ENCODE measurements around the gene HOXA1. TPM values are rescaled to one million over a fixed set of nuclear protein-coding genes. Genes with fewer than 3 reads are reported as not detected.

The HOXA1 gene
- polyA plus RNA-seq, 1 experiment = 2.9 TPM

- DNase-seq (ENCODE audit: low read depth, low spot score) = no peak
- Histone ChIP-seq H3K4me3 (ENCODE audit: low read depth, low read length) (peak overlapping the region; percentile 54), H3K27me3 (ENCODE audit: control insufficient read depth, insufficient read depth, low read length) (no peaks in the 10 kb centered on the region), H3K27ac (ENCODE audit: low read depth, low read length) (peak overlapping the region; percentile 95), H3K9me3 (ENCODE audit: control insufficient read depth, insufficient read depth, low read length) (no peaks in the 10 kb centered on the region)
- CTCF ChIA-PET = interaction anchor here (0.6 to 3.8 kb wide), 8 partner anchors 10 to 385 kb away, joined by 3 to 18 read pairs (median 6); no protein-coding TSS in a partner anchor
- POLR2A ChIA-PET = interaction anchor here (0.6 to 2.0 kb wide), 9 partner anchors 10 to 914 kb away, joined by 3 to 21 read pairs (median 7); no protein-coding TSS in a partner anchor
- TF ChIP-seq, protein P1, sequence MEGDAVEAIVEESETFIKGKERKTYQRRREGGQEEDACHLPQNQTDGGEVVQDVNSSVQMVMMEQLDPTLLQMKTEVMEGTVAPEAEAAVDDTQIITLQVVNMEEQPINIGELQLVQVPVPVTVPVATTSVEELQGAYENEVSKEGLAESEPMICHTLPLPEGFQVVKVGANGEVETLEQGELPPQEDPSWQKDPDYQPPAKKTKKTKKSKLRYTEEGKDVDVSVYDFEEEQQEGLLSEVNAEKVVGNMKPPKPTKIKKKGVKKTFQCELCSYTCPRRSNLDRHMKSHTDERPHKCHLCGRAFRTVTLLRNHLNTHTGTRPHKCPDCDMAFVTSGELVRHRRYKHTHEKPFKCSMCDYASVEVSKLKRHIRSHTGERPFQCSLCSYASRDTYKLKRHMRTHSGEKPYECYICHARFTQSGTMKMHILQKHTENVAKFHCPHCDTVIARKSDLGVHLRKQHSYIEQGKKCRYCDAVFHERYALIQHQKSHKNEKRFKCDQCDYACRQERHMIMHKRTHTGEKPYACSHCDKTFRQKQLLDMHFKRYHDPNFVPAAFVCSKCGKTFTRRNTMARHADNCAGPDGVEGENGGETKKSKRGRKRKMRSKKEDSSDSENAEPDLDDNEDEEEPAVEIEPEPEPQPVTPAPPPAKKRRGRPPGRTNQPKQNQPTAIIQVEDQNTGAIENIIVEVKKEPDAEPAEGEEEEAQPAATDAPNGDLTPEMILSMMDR (IDR thresholded peaks at IDR 0.05; ENCODE audit: low read depth, low read length) = no peak
Measured at GRCh38 chr7:27108390-27109127, 12.8 kb upstream of the HOXA1 start.

DNA sequence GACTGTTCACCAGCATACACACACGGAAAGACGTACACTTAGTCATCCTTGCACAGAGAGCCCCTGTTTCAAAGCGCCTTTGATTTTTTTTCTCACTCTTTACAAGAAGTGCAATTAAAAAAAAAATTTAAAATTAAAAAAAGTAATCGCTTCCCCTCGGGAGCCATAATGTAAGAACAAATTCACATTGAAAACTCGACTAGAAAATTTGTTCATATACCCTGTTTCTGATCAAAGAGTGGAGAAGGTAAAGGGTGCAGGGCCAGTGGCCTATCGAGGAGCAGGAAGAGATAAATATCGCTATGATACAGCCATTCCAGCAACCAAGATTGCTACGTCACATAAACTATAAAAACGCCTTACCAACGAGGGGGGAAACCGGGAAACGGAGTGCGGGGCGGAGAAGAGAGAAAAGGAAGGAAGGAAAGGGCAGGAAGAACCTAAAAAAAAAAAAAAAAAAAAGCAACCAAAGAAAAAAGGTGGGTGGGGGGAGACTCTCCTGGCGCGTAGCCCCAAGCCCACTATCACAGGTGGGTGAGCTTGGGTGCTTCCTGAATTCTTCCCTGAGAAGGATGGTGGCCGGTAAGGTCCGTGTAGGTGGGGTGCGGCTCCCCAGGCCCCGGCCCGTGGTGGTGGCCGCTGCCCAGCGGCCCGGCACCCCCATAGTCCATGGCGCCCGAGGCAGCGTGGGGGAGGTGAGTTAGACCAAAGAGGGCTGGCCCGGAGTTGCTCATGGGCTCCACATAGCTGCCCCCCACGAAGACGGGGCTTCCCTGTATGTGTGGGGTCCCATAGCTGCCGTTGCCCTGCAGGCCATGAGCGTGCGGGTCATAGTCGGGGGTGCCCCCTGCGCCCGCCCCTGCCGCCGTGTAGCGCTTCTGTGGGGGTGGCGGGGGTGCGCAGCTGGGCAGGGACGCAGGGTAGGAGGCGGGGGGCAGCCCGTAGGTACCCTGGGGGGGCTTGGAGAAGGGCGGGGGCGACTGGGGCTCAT, 11.9 kb upstream of the HOXA1 start:
- H3K27ac ChIP-seq (ENCODE audit: low read depth, low read length) = peak overlapping the region; percentile 95
- no peak for DNase-seq (ENCODE audit: low read depth, low spot score)
- H3K27me3 ChIP-seq (ENCODE audit: control insufficient read depth, insufficient read depth, low read length) = no peaks in the 10 kb centered on the region
- TF ChIP-seq, protein P1 (IDR thresholded peaks at IDR 0.05; ENCODE audit: low read depth, low read length) = no peak
- no peaks in the 10 kb centered on the region for H3K9me3 ChIP-seq (ENCODE audit: control insufficient read depth, insufficient read depth, low read length)
- peak overlapping the region; percentile 54 for H3K4me3 ChIP-seq (ENCODE audit: low read depth, low read length)
- ChIA-PET POLR2A (interaction anchor here (1.2 to 3.3 kb wide), 8 partner anchors 9 to 37 kb away, joined by 4 to 21 read pairs (median 12); partner anchors contain the start of gene HOXA5), CTCF (interaction anchor here (0.6 to 3.8 kb wide), 5 partner anchors 11 to 385 kb away, joined by 3 to 18 read pairs (median 7); no protein-coding TSS in a partner anchor)

DNA sequence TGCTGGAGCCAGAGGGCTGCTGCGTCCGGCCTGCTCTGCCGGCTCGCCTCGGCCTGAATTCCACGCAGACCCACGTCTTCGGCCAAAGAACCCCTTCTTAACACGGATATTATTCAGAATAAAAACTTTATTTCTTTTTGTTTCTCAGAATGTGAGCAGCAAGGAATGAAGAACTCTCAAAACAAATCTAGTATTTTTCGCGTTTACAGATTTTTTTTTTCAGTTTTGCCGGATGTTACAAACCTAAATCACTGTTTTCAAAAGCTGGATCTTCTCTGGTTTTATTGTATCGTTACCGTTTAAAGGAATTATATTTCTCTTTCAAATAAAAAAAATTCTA, 11.1 kb upstream of the HOXA1 start:
- Histone ChIP-seq H3K9me3 (ENCODE audit: control insufficient read depth, insufficient read depth, low read length) (no peaks in the 10 kb centered on the region), H3K27ac (ENCODE audit: low read depth, low read length) (peak overlapping the region; percentile 89), H3K4me3 (ENCODE audit: low read depth, low read length) (peak overlapping the region; percentile 52), H3K27me3 (ENCODE audit: control insufficient read depth, insufficient read depth, low read length) (no peaks in the 10 kb centered on the region)
- DNase-seq (ENCODE audit: low read depth, low spot score) = no peak
- POLR2A ChIA-PET = interaction anchor here (1.1 to 3.3 kb wide), 6 partner anchors 10 to 37 kb away, joined by 3 to 21 read pairs (median 8); partner anchors contain the start of gene HOXA5
- TF ChIP-seq, protein P1 (IDR thresholded peaks at IDR 0.05; ENCODE audit: low read depth, low read length) = no peak
- CTCF ChIA-PET = interaction anchor here (2.5 kb wide), 1 partner anchor 43 kb away, joined by 9 read pairs; no protein-coding TSS in a partner anchor

DNA sequence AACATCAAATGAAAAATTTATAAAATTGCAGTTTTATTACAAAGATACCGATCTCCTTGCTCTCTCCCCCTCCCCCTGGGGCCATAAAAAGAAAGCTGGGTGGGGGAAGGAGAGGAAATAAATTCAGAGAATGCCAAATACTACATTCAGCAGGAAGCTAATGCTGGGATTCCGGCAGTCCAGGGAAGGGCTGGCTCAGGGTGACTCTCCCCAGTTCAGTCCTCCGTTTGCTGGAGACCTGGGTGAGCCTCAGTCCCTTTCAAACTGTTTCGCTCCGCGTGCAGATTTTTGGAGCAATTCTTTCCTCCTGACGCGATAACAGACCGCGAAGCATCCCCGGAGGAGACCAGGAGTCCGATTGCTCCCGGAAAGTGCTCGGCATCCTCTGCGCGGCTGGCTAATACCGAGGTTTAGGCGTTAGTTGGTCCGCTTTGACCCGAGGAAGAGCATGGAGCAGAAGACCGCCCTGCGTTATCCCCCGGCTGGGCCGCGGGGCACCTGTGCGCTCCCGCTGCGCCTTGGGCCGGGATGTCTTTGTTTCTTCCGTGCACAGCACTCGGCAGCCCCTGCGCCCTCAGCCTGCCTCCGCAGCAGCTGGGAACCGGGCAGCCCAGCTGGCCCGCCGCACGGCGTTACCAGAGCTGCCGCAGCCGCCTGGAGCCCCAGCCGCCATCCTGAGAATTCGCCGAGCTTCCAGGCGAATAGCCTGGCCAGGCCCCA, 10.5 kb upstream of the HOXA1 start:
- POLR2A ChIA-PET = interaction anchor here (1.1 to 3.3 kb wide), 7 partner anchors 9 to 38 kb away, joined by 3 to 21 read pairs (median 9); partner anchors contain the start of gene HOXA5
- CTCF ChIA-PET = interaction anchor here (1.5 to 2.6 kb wide), 5 partner anchors 35 to 252 kb away, joined by 5 to 26 read pairs (median 9); partner anchors contain the start of gene HOXA5
- TF ChIP-seq, protein P1 (IDR thresholded peaks at IDR 0.05; ENCODE audit: low read depth, low read length) = no peak
- H3K27me3 ChIP-seq (ENCODE audit: control insufficient read depth, insufficient read depth, low read length) = no peaks in the 10 kb centered on the region
- H3K4me3 ChIP-seq (ENCODE audit: low read depth, low read length) = peak overlapping the region; percentile 52
- H3K9me3 ChIP-seq (ENCODE audit: control insufficient read depth, insufficient read depth, low read length) = no peaks in the 10 kb centered on the region
- peak overlapping the region; percentile 89 for H3K27ac ChIP-seq (ENCODE audit: low read depth, low read length)
- no peak for DNase-seq (ENCODE audit: low read depth, low spot score)

Measured in AG04450 (cell line).